PFSK-1 (cell line): ENCODE results near the gene C22orf39.

Experiments
- POLR2AphosphoS5 ChIP-seq: IDR thresholded peaks from 2 replicates; pipeline ENCODE4 v1.6.1; 2012; ENCODE audit warnings: low read depth, mild to moderate bottlenecking, control low read depth, low read length, moderate library complexity
- TAF1 ChIP-seq: IDR thresholded peaks from 2 replicates; pipeline ENCODE4 v1.6.1; 2012; ENCODE audit warnings: low read length, control low read depth, borderline replicate concordance; ENCODE audit not compliant: insufficient read depth

DNA sequence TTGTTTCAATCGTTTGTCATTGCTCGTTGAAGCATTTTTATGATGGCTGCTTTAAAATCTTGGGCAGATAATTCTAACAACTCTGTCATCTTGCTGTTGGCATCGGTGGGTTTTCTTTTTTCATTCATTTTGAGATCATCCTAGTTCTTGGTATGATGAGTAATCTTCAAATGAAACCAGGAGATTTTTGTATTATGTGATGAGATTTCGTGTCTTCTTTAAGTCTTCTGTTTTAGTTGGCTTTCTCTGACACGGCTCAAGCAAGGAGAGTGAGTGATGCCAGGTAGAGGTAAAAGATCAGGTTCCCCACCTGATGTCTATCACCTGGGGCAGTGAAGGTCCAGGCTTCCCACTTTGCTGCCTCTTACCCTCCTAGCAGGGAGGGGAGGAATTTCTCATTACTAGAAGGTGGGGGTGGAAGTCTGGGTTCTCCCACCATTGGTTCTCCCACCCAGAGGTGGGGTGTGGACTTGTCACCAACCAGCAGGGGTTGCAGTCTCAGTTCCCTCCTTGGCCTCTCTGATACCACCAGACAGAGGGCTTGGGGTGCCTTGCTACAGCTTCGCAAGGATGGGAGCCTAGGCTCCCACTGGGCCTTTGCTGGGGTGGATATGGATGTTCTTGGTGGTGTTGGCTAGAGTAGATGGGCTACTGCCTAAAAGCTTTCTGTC lies 45.1 kb upstream of the C22orf39 start:
- TF ChIP-seq TAF1 (no peak), POLR2AphosphoS5 (no peak)
